GM12875 (cell line): Measurements from ENCODE around the gene SMARCA4.
"Not testable (repeated sequence)": the region's sequence is repeated elsewhere in the genome, so short reads cannot be mapped to it uniquely, and the experiment has no call there.

Experiments
- H3K4me3 ChIP-seq: one replicate; pipeline ENCODE4 v1.5.1; 2011; ENCODE audit warnings: low read depth, low read length, control low read depth
- CTCF ChIP-seq: IDR thresholded peaks from 2 replicates; pipeline ENCODE4 v1.5.1; 2011; ENCODE audit warnings: low read depth, mild to moderate bottlenecking, control low read depth, inconsistent platforms, low read length, moderate library complexity, borderline replicate concordance; ENCODE audit not compliant: insufficient read depth

The SMARCA4 gene

GRCh38 chr19:11069561-11069960, 108.7 kb downstream of the SMARCA4 start:
- no peak for TF ChIP-seq CTCF
- no peak overlapping the region for H3K4me3 ChIP-seq

GRCh38 chr19:11070123-11070522, 109.3 kb downstream of the SMARCA4 start:
- no peak overlapping the region for H3K4me3 ChIP-seq
- no peak for TF ChIP-seq CTCF

GRCh38 chr19:11073568-11073967, 112.7 kb downstream of the SMARCA4 start:
- TF ChIP-seq CTCF: no peak

GRCh38 chr19:11076792-11077191, 116.0 kb downstream of the SMARCA4 start:
- not testable (repeated sequence) for H3K4me3 ChIP-seq

More at GRCh38 chr19:11073568-11073967, 112.7 kb downstream of the SMARCA4 start:
- H3K4me3 ChIP-seq: no peak overlapping the region

GRCh38 chr19:11078893-11079292, 118.1 kb downstream of the SMARCA4 start:
- no peak overlapping the region for H3K4me3 ChIP-seq
- no peak for TF ChIP-seq CTCF

- no peak overlapping the region for H3K4me3 ChIP-seq
- TF ChIP-seq CTCF: no peak
These were observed 119.2 kb downstream of the SMARCA4 start for GRCh38 chr19:11079999-11080398.

- no peak for TF ChIP-seq CTCF
- H3K4me3 ChIP-seq: no peak overlapping the region
These were observed 127.2 kb downstream of the SMARCA4 start for GRCh38 chr19:11087870-11088505.
